HTERT RPE-1 (cell line): ENCODE results near the gene TBCD.
"Not testable (repeated sequence)": the region's sequence is repeated elsewhere in the genome, so short reads cannot be mapped to it uniquely, and the experiment has no call there.

ENCODE experiments used
- in situ Hi-C: fragments of 300-500 bp; cut with MboI; formaldehyde crosslinking; loops from 4 replicates; pipeline ENCODE4 v1.14.3; 2020; ENCODE audit warnings: low sequenced_read_pairs

The TBCD gene

GRCh38 chr17:82765371-82765770 is 13.5 kb downstream of the TBCD start:
- in situ Hi-C loops = no loop called here

GRCh38 chr17:82767041-82767754 is 15.3 kb downstream of the TBCD start:
- in situ Hi-C loops = no loop called here

DNA sequence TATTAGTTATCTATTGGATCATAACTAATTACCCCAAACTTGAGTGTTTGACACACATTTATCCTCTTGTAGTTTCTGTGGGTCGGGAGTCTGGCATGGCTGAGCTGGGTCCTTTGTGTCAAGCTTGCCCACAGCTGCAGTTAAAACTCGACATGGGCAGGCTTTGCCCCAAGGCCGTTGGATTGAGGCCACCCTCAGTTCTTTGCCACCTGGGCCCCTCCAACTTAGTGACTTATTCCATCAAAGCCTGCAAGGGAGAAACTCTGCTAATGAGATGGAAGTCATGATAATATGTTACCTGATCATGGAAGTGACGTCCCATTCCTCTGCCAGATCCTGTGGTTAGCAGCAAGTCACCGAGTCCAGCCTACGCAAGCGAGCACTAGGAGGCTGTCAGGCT is 17.2 kb downstream of the TBCD start:
- in situ Hi-C loops = no loop called here

DNA sequence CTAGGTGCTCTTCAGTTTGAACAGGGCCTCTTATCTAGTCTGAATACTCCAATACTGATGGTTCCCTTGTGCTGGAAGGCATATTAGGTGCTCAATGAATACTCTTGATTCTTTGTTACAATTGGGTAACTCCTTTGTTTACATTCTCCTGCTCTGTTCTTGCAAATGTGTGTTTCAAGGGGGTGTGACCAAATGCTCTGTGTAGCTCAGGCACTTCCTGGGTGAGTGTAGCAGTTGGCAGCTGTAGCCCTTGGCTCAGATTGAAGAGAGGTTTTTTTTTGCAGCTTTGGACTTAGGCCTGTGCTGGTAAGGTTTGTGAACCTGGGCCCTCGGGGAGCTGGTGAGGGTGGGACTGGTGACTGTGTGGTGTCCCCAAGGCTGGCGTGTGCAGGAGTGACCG is 20.2 kb downstream of the TBCD start:
- in situ Hi-C loops = no loop called here

- in situ Hi-C loops = not testable (repeated sequence)
Measured at GRCh38 chr17:82774456-82774855, 22.6 kb downstream of the TBCD start.

GRCh38 chr17:82775001-82775823 is 23.3 kb downstream of the TBCD start:
- in situ Hi-C loops = no loop called here

DNA sequence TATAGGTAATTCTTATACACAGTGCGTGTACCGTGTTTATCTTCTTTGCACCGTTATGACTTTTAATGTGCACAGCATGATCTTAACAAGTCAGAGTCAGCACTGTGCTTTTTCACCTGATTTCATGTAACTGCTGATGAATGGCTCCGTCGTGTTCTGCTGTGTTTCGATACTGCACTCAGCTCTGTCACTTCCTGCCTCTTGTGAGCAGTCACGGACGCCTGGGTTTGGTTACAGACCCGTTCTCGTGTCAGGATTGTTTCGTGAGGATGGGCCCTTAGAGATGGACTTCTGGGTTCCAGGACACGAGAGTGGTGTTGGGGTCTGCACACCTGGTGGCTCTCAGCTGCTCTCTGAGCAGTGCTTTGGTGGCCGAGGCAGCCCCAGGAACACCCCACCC is 24.6 kb downstream of the TBCD start:
- in situ Hi-C loops = no loop called here

DNA sequence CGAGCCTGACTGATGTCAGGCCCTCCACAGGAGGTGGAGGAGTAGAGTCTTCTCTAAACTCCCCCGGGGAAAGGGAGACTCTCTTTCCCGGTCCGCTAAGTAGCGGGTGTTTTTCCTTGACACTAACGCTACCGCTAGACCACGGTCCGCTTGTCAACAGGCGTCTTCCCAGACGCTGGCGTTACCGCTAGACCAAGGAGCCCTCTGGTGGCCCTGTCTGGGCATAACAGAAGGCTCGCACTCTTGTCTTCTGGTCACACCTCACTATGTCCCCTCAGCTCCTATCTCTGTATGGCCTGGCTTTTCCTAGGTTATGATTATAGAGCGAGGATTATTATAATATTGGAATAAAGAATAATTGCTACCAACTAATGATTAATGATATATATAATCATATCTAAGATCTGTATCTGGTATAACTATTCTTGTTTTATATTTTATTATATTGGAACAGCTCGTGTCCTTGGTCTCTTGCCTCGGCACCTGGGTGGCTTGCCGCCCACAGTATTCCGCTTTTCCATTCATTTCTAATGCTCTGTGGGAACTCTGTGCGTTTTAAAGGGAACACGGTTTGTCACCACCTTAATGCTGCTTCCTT is 26.0 kb downstream of the TBCD start:
- in situ Hi-C loops = not testable (repeated sequence)

GRCh38 chr17:82779541-82779940 is 27.7 kb downstream of the TBCD start:
- in situ Hi-C loops = no loop called here

- in situ Hi-C loops = no loop called here
Measured at GRCh38 chr17:82780195-82780594, 28.3 kb downstream of the TBCD start.

DNA sequence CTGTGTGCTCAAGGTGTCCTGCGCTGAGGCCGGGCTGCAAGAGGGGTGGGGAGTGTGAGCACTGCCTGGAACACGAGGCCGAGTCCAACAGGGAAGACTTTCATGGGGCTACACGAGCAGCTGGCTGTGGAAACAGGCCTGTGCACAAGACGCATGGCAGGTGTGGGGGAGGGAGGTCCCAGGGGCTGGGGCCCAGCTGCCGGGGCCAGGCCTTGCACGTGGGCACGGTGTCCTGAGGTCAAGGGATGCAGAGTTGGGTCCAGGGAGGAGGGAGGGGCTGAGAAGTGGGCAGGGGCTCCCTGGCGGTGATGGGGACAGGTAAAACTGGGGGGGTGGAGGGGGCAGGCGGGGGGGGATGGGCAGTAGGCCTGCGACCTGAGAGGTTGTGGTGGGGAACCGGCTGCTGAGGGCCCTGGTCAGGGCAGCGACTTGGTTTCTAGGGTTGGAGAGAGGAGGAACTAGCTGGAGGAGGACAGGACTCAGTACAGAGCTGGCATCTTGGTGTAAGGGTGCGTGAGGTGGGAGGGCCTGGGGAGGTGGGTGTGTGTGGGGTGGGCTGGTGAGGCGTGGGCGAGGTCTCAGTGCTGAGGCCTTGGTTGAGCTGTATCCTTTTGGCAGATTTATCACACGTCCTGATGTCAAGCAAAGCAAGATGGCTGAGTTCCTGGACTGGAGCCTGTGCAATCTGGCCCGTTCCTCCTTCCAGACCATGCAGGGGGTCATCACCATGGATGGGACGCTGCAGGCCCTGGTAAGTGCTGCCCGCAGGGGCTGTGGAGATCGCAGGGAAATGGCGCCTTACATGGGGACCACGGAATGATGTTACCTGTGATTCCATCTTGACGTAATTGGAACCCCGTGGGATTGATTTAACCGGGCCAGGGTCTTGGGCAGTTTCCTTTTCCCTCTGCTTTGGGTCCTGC is 29.4 kb downstream of the TBCD start:
- in situ Hi-C loops = no loop called here

DNA sequence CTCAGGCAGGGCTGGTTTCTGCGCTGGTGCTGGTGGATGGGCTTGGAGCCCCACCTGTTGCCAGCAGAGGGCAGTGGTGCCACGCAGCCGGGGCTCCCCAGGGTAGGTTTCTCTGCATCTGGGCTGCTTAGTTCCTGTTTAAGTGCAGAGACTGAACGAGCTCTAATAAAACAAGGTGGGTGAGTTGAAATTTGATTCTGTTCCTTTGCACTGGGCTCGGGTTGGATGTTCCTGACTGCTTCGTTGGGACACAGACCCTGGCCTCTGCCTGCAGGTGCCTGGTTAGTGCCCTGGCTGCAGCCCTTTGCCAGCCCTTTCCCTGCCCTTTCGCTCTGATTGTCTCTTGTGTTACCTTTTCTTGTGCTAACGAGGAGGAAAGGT is 30.0 kb downstream of the TBCD start:
- in situ Hi-C loops = no loop called here

DNA sequence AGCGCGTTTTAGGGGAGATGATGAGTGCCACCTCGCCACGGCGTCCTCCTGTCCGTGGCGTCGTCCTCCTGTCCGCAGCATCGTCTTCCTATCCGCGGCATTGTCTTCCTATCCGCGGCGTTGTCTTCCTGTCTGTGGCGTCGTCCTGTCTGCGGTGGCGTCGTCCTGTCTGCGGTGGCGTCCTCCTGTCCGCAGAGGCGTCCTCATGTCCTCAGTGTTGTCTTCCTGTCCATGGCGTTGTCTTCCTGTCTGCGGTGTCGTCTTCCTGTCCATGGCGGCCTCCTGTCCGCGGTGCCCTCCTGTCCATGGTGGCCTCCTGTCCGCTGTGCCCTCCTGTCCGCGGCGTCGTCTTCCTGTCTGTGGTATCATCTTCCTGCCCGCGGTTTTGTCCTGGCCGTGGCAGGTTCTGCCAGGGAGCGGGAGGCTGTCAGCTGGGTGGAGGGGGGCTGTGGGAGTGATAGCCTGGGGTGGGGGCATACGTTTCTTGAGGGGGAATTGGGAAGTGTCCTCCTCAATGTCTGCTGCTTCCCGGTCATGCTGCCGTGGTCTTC is 30.9 kb downstream of the TBCD start:
- in situ Hi-C loops = no loop called here

DNA sequence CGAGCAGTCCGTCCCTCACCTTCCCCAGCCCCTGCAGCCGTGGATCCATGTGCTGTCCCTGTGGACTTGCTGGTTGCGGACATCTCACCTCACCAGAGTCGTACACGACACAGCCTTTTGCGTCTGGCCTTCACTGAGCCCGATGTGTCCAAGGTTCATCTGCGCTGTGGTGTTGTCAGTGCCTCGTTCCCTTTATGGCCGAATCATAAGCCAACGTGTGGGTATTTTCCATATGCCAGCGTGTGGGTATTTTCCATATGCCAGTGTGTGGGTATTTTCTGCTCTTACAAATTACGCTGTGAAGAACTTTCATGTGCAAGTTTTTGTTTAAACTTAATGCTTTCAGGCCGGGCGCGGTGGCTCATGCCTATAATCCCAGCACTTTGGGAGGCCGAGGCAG is 31.6 kb downstream of the TBCD start:
- in situ Hi-C loops = no loop called here

- in situ Hi-C loops = not testable (repeated sequence)
Measured at GRCh38 chr17:82785581-82785980, 33.7 kb downstream of the TBCD start.

DNA sequence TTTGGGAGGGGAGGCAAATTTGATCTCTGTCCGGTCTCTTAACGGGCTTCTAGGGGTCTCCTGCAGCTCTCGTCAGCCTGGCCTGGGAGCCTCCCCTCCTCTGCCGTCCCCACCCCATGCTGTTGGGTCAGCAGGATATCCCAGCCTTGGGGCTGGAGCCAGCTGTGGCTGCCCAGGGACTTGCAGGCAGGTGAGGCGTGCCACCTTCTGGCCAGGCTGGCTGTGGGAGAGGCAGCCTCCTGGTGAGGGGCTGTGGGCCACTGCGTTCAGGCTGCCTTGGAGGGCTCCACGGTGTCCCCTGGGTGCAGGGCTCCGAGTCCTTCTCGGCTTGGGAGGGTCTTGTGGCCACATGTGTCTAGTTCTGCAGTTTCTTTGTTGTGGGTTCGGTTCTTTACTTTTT is 34.6 kb downstream of the TBCD start:
- in situ Hi-C loops = no loop called here

GRCh38 chr17:82787081-82787848 is 35.4 kb downstream of the TBCD start:
- in situ Hi-C loops = no loop called here

DNA sequence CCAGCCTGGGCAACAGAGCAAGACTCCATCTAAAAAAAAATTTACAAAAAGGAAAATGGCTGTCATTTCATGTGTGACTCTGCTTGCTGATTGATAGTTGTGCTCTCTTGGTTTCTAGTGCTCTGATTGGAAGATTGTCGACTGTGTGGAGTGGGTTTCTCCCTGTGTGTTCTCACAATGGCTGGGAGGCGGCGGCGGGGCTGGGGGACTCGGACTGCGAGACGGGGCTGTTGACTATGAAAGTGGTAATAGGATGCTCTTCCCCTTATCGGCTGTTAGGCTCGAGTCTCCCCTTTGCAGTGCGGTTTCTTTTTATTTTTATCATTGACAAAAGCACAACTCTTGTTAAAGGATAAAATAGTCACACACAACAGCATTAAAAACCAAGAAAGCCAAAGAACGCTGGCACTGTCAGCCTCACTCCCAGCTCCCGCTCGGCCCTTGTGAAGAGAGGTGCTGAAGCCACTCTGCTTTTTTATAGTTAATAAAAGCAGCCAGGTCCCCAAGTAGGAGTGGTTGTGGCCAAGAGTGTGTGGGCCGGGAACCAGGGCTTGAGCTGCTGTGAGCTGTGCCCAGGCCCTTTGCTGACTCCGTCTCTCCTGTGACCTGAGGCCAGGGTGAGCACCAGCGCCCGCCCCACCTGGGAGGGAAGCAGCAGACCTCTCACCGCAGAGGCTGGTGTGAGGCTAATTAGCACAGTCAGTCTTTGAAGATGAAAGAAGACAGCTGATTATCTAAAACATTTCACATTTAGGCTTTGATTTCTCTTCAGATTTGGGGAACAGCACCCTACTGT is 36.5 kb downstream of the TBCD start:
- in situ Hi-C loops = no loop called here

- in situ Hi-C loops = no loop called here
Measured at GRCh38 chr17:82789051-82789592, 37.3 kb downstream of the TBCD start.
